CD14-positive monocyte (primary cell): ENCODE measurements around the gene ATP1B1. TPM values are rescaled to one million over a fixed set of nuclear protein-coding genes. Genes with fewer than 3 reads are reported as not detected.

ENCODE experiments used
- DNase-seq, 3 donors: peaks; one replicate each; pipeline ENCODE4 v3.0.0-alpha.2; 2011 to 2022
- H2AFZ ChIP-seq: 2 replicates; pipeline ENCODE4 v1.6.0; 2012; ENCODE audit warnings: mild to moderate bottlenecking, low read depth, low read length, inconsistent platforms; ENCODE audit not compliant: insufficient read depth, poor library complexity, severe bottlenecking
- H3K27ac ChIP-seq, 2 donors: 1 replicate in 1 of 2; 2 replicates in 1 of 2; pipeline ENCODE4 v1.5.1; 2012 to 2013; ENCODE audit warnings: low read length in 2 of 2, control low read depth in 1 of 2, inconsistent platforms in 1 of 2, low read depth in 1 of 2, mild to moderate bottlenecking in 1 of 2
- H3K27me3 ChIP-seq, 2 donors: one replicate each; pipeline versions ENCODE4 v1.6.0 to v1.6.1; 2011 to 2013; ENCODE audit warnings: low read length in 2 of 2; ENCODE audit not compliant: control insufficient read depth in 2 of 2, insufficient read depth in 2 of 2
- H3K36me3 ChIP-seq, 2 donors: replicated peaks in 1 of 2; 1 replicate in 1 of 2; 2 replicates in 1 of 2; pipeline versions ENCODE4 v1.5.1 to v1.6.1; 2012 to 2013; ENCODE audit warnings: low read length in 2 of 2, control low read depth in 1 of 2, inconsistent platforms in 1 of 2, mild to moderate bottlenecking in 1 of 2; ENCODE audit not compliant: insufficient read depth in 2 of 2, control insufficient read depth in 1 of 2
- H3K4me1 ChIP-seq, 2 donors: 1 replicate in 1 of 2; 2 replicates in 1 of 2; pipeline versions ENCODE4 v1.5.1 to v1.6.1; 2012 to 2013; ENCODE audit warnings: low read length in 2 of 2, control low read depth in 1 of 2, inconsistent platforms in 1 of 2, mild to moderate bottlenecking in 1 of 2, moderate library complexity in 1 of 2; ENCODE audit not compliant: insufficient read depth in 2 of 2, control insufficient read depth in 1 of 2
- H3K4me2 ChIP-seq: replicated peaks from 2 replicates; pipeline ENCODE3; 2012; ENCODE audit warnings: low read length, moderate library complexity, mild to moderate bottlenecking; ENCODE audit not compliant: poor library complexity, severe bottlenecking; ENCODE audit errors: extremely low read depth
- H3K4me3 ChIP-seq, 3 experiments: fragments of 200-600 bp in 1 of 3; sonication (generic) in 1 of 3; replicated peaks in 1 of 3; 1 replicate in 2 of 3; 2 replicates in 1 of 3; pipeline ENCODE4 v1.5.1; 2011 to 2013; ENCODE audit warnings: low read length in 3 of 3, mild to moderate bottlenecking in 3 of 3, control low read depth in 2 of 3, low read depth in 2 of 3, inconsistent platforms in 1 of 3, moderate library complexity in 1 of 3
- H3K79me2 ChIP-seq: 2 replicates; pipeline ENCODE4 v1.6.0; 2012; ENCODE audit warnings: mild to moderate bottlenecking, control low read depth, inconsistent platforms, low read length, moderate library complexity; ENCODE audit not compliant: insufficient read depth
- H3K9ac ChIP-seq: 2 replicates; pipeline ENCODE4 v1.6.0; 2017; ENCODE audit warnings: low read length, mild to moderate bottlenecking; ENCODE audit not compliant: insufficient read depth, poor library complexity, severe bottlenecking
- H3K9me3 ChIP-seq, 2 donors: replicated peaks in 1 of 2; 1 replicate in 1 of 2; 2 replicates in 1 of 2; pipeline versions ENCODE4 v1.5.1 to v1.6.1; 2012 to 2013; ENCODE audit warnings: low read length in 2 of 2, control low read depth in 1 of 2; ENCODE audit not compliant: control insufficient read depth in 1 of 2, insufficient read depth in 1 of 2
- H4K20me1 ChIP-seq: 2 replicates; pipeline ENCODE4 v1.6.0; 2012; ENCODE audit warnings: mild to moderate bottlenecking, low read length, control low read depth, moderate library complexity; ENCODE audit not compliant: insufficient read depth
- H3K27ac Mint-ChIP-seq, 7 donors: one replicate each; pipeline ENCODE4 v1.8.0; 2020; ENCODE audit warnings: mild to moderate bottlenecking in 7 of 7, mixed read lengths in 7 of 7, moderate library complexity in 6 of 7, inconsistent platforms in 2 of 7
- H3K27me3 Mint-ChIP-seq, 3 donors: one replicate each; pipeline ENCODE4 v1.8.0; 2021 to 2022; ENCODE audit warnings: low read depth in 3 of 3, mild to moderate bottlenecking in 3 of 3, mixed read lengths in 3 of 3, moderate library complexity in 3 of 3, inconsistent platforms in 1 of 3
- H3K36me3 Mint-ChIP-seq, 2 donors: one replicate each; pipeline ENCODE4 v1.8.0; 2020; ENCODE audit warnings: mixed read lengths in 2 of 2, inconsistent platforms in 1 of 2, mild to moderate bottlenecking in 1 of 2
- H3K4me1 Mint-ChIP-seq: one replicate; pipeline ENCODE4 v1.8.0; 2020; ENCODE audit warnings: mild to moderate bottlenecking, mixed read lengths
- H3K4me3 Mint-ChIP-seq, 2 donors: one replicate each; pipeline ENCODE4 v1.8.0; 2020; ENCODE audit warnings: mild to moderate bottlenecking in 2 of 2, mixed read lengths in 2 of 2, moderate library complexity in 1 of 2
- H3K9me3 Mint-ChIP-seq, 7 donors: one replicate each; pipeline ENCODE4 v1.8.0; 2020 to 2022; ENCODE audit warnings: mixed read lengths in 7 of 7, mild to moderate bottlenecking in 6 of 7, moderate library complexity in 6 of 7, inconsistent platforms in 2 of 7
- CTCF ChIP-seq: fragments of 200-600 bp; IDR thresholded peaks from one replicate; pipeline ENCODE4 v1.8.0; 2022; ENCODE audit warnings: antibody characterized with exemption, mild to moderate bottlenecking
- WGBS: methylation state at CpG from one replicate; pipeline ENCODE4 v1.1.5; 2013; ENCODE audit warnings: missing lambda C conversion rate; ENCODE audit not compliant: insufficient coverage; 5-methylcytosine and 5-hydroxymethylcytosine counted together
- intact Hi-C, 2 donors: fragments of 100-400 bp; cut with micrococcal nuclease; formaldehyde crosslinking; loops; one replicate each; pipeline versions ENCODE4 v1.15.0 to v1.15.1; 2023
- polyA plus RNA-seq, 3 donors: library from polyadenylated mRNA; depleted of rRNA in 1 of 3; unstranded in 2 of 3; stranded (reverse) in 1 of 3; fragments of 300-500 nt in 2 of 3; fragments of >200 nt in 1 of 3; fragmentation: Illumina TruSeq in 2 of 3; gene quantifications; 1 replicate in 2 of 3; 2 replicates in 1 of 3; pipeline ENCODE4 v1.2.3, GENCODE V29; 2012 to 2021

The ATP1B1 gene
- polyA plus RNA-seq, 3 donors = 0.63 to 5.1 (median 0.72) TPM

- no peaks in the 10 kb centered on the region for H3K9me3 ChIP-seq
- no peaks in the 10 kb centered on the region for H3K36me3 ChIP-seq
- intact Hi-C loops = no loop called here
- H3K27ac ChIP-seq = no peak overlapping the region
- no peak overlapping the region for H3K9ac ChIP-seq
- H3K27ac Mint-ChIP-seq = peak overlapping the region in 1 of 7 donors; percentile 75
- H3K4me1 ChIP-seq = no peaks in the 10 kb centered on the region
- peaks cover 0 to 2% (median 0%) of the 10 kb centered on the region in 3 donors for H3K27me3 Mint-ChIP-seq
- H3K4me3 Mint-ChIP-seq = no peak overlapping the region
- no peak for TF ChIP-seq CTCF
- no peak overlapping the region for H3K4me2 ChIP-seq
- no peaks in the 10 kb centered on the region for H3K9me3 Mint-ChIP-seq
- no peaks in the 10 kb centered on the region for H3K36me3 Mint-ChIP-seq
- no peaks in the 10 kb centered on the region for H3K79me2 ChIP-seq
- H3K4me3 ChIP-seq = no peak overlapping the region
- peaks cover 5% of the 10 kb centered on the region for H3K4me1 Mint-ChIP-seq
- no peaks in the 10 kb centered on the region for H4K20me1 ChIP-seq
- WGBS = 86% methylated on average over 2 of the region's 4 CpGs
- DNase-seq = no peak
- H3K27me3 ChIP-seq = no peaks in the 10 kb centered on the region
- peak overlapping the region; percentile 9 for H2AFZ ChIP-seq
Measured at GRCh38 chr1:169090900-169091311, 15.6 kb upstream of the ATP1B1 start.

- no peak overlapping the region for H3K9ac ChIP-seq
- no peak for TF ChIP-seq CTCF
- no peaks in the 10 kb centered on the region for H3K36me3 Mint-ChIP-seq
- no peak overlapping the region for H3K27ac ChIP-seq
- no peak overlapping the region for H3K4me3 Mint-ChIP-seq
- intact Hi-C loops = no loop called here
- no peaks in the 10 kb centered on the region for H3K36me3 ChIP-seq
- no peak for DNase-seq
- H3K4me3 ChIP-seq = no peak overlapping the region
- H3K9me3 ChIP-seq = no peaks in the 10 kb centered on the region
- H3K27me3 Mint-ChIP-seq = peaks cover 0 to 2% (median 0%) of the 10 kb centered on the region in 3 donors
- H2AFZ ChIP-seq = no peak overlapping the region
- 60% methylated on average over 2 of the region's 4 CpGs for WGBS
- no peak overlapping the region for H3K4me2 ChIP-seq
- no peaks in the 10 kb centered on the region for H3K27me3 ChIP-seq
- H3K4me1 ChIP-seq = no peaks in the 10 kb centered on the region
- no peak overlapping the region for H3K27ac Mint-ChIP-seq
- H3K9me3 Mint-ChIP-seq = no peaks in the 10 kb centered on the region
- peaks cover 5% of the 10 kb centered on the region for H3K4me1 Mint-ChIP-seq
- H3K79me2 ChIP-seq = no peaks in the 10 kb centered on the region
- H4K20me1 ChIP-seq = no peaks in the 10 kb centered on the region
Measured at GRCh38 chr1:169091480-169091941, 15.0 kb upstream of the ATP1B1 start.
